ENCODE data around the gene UNC13C. TPM values are rescaled to one million over a fixed set of nuclear protein-coding genes. Genes with fewer than 3 reads are reported as not detected.

Gene UNC13C
- total RNA-seq, 4 donors from 2014 or later = 0.17 to 0.44 TPM; not detected in 2

GRCh38 chr15:54659646-54660045 is 681.4 kb downstream of the UNC13C start:
- no peak for TF ChIP-seq CTCF (IDR thresholded peaks at IDR 0.05; ENCODE audit: low read depth)

- TF ChIP-seq CTCF (IDR thresholded peaks at IDR 0.05; ENCODE audit: low read depth) = no peak
Measured at GRCh38 chr15:54660356-54660755, 682.1 kb downstream of the UNC13C start.

- no peak for TF ChIP-seq CTCF (IDR thresholded peaks at IDR 0.05; ENCODE audit: low read depth)
Measured at GRCh38 chr15:54675241-54675640, 697.0 kb downstream of the UNC13C start.

- TF ChIP-seq CTCF (IDR thresholded peaks at IDR 0.05; ENCODE audit: low read depth) = no peak
Measured at GRCh38 chr15:54681584-54681983, 703.3 kb downstream of the UNC13C start.

Other genes with a start within 250 kb of the UNC13C start
- not detected for gene WDR72, start 218.8 kb upstream of the UNC13C start, total RNA-seq